Osteocyte (in vitro differentiated cells): ENCODE measurements around the gene GOLGA3. TPM values are rescaled to one million over a fixed set of nuclear protein-coding genes. Genes with fewer than 3 reads are reported as not detected.

Experiments used
- DNase-seq: peaks from one replicate; pipeline ENCODE4 v3.0.0; 2021; ENCODE audit warnings: mixed read lengths; ENCODE audit not compliant: unreplicated experiment; ENCODE audit errors: extremely low spot score
- H3K27ac Mint-ChIP-seq: one replicate; pipeline ENCODE4 v1.8.0; 2021; ENCODE audit warnings: mild to moderate bottlenecking, mixed read lengths; ENCODE audit not compliant: unreplicated experiment
- H3K27me3 Mint-ChIP-seq: one replicate; pipeline ENCODE4 v1.8.0; 2021; ENCODE audit warnings: mixed read lengths; ENCODE audit not compliant: unreplicated experiment
- H3K36me3 Mint-ChIP-seq: one replicate; pipeline ENCODE4 v1.8.0; 2021; ENCODE audit warnings: mixed read lengths; ENCODE audit not compliant: unreplicated experiment
- H3K4me1 Mint-ChIP-seq: one replicate; pipeline ENCODE4 v1.8.0; 2021; ENCODE audit warnings: mixed read lengths; ENCODE audit not compliant: unreplicated experiment
- H3K4me3 Mint-ChIP-seq: one replicate; pipeline ENCODE4 v1.8.0; 2021; ENCODE audit warnings: mild to moderate bottlenecking, moderate library complexity, mixed read lengths; ENCODE audit not compliant: unreplicated experiment
- H3K9me3 Mint-ChIP-seq: one replicate; pipeline ENCODE4 v1.8.0; 2021; ENCODE audit warnings: mixed read lengths; ENCODE audit not compliant: unreplicated experiment
- CTCF ChIP-seq: fragments of 200-600 bp; sonication (generic); IDR thresholded peaks from 2 replicates; pipeline ENCODE4 v1.5.0; 2021; ENCODE audit warnings: antibody characterized with exemption, mild to moderate bottlenecking, moderate library complexity
- total RNA-seq: library from RNA; stranded (reverse); gene quantifications from 2 replicates; pipeline ENCODE4 v1.2.1, GENCODE V29; 2021

Gene GOLGA3
- total RNA-seq, 1 donor from 2014 or later = 104 TPM

- no peak for TF ChIP-seq CTCF
- Mint-ChIP-seq H3K9me3 (no peaks in the 10 kb centered on the region), H3K36me3 (peaks cover 56% of the 10 kb centered on the region), H3K4me3 (no peak overlapping the region), H3K27me3 (no peaks in the 10 kb centered on the region), H3K27ac (no peak overlapping the region), H3K4me1 (peaks cover 9% of the 10 kb centered on the region)
- no peak for DNase-seq
Observed at GRCh38 chr12:132729541-132730320, 98.9 kb downstream of the GOLGA3 start.

GRCh38 chr12:132728502-132728901 is 100.2 kb downstream of the GOLGA3 start:
- Mint-ChIP-seq H3K4me3 (no peak overlapping the region), H3K36me3 (peaks cover 52% of the 10 kb centered on the region), H3K27me3 (no peaks in the 10 kb centered on the region), H3K4me1 (no peaks in the 10 kb centered on the region), H3K9me3 (no peaks in the 10 kb centered on the region), H3K27ac (peak overlapping the region; percentile 14)
- no peak for TF ChIP-seq CTCF
- DNase-seq = no peak

DNA sequence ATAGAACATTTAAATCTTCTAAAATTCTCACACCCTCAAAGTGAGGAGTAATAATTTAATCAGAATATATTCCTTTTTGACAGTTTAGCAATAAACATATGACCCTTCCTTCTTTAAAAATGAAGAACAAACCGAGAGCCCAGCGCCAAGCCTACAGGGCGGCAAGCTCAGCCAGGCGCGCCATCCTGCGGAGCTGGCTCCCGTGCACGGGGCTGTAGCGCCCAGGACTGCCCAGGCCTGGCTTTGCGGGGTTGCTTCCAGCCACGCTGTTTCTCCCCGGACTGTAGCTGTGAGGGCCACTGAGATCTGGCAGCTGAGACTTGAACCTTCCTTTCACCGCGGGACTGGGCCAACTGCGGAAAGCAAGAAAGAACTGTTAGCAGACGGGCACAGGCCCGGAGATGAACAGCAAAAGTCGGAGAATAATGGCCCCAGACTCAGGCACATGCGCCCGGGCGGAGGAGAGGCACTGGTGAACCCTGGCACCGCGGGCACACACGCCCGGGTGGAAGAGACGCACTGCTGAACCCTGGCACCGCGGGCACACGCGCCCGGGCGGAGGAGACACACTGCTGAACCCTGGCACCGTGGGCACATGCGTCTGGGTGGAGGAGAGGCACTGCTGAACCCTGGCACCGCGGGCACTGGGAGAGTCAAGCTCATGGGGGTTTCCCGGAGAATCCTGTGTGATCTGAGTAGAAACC is 101.4 kb downstream of the GOLGA3 start:
- H3K9me3 Mint-ChIP-seq = no peaks in the 10 kb centered on the region
- no peak for DNase-seq

GRCh38 chr12:132726386-132726785 is 102.3 kb downstream of the GOLGA3 start:
- no peak overlapping the region for H3K4me3 Mint-ChIP-seq
- H3K4me1 Mint-ChIP-seq = no peaks in the 10 kb centered on the region
- H3K36me3 Mint-ChIP-seq = peaks cover 50% of the 10 kb centered on the region
- no peak for DNase-seq
- H3K27me3 Mint-ChIP-seq = no peaks in the 10 kb centered on the region
- TF ChIP-seq CTCF = no peak
- H3K27ac Mint-ChIP-seq = no peak overlapping the region
- no peaks in the 10 kb centered on the region for H3K9me3 Mint-ChIP-seq

More for the DNA sequence above, 101.4 kb downstream of the GOLGA3 start:
- TF ChIP-seq CTCF = no peak
- peaks cover 53% of the 10 kb centered on the region for H3K36me3 Mint-ChIP-seq
- no peaks in the 10 kb centered on the region for H3K27me3 Mint-ChIP-seq
- no peaks in the 10 kb centered on the region for H3K4me1 Mint-ChIP-seq
- H3K4me3 Mint-ChIP-seq = no peak overlapping the region
- no peak overlapping the region for H3K27ac Mint-ChIP-seq
